DND-41 (cell line): ENCODE results near the gene TPPP.

Experiments
- EZH2 ChIP-seq: IDR thresholded peaks from 3 replicates; pipeline ENCODE4 v1.6.1; 2012; ENCODE audit warnings: borderline replicate concordance, low read depth, mild to moderate bottlenecking, moderate library complexity, low read length, inconsistent platforms; ENCODE audit not compliant: severe bottlenecking
- TF ChIP-seq, protein P1 (sequence below): IDR thresholded peaks from 2 replicates; pipeline ENCODE4 v1.5.1; 2012; ENCODE audit warnings: borderline replicate concordance, low read length, moderate library complexity, mild to moderate bottlenecking; ENCODE audit not compliant: poor library complexity, severe bottlenecking; ENCODE audit errors: extremely low read depth

DNA sequence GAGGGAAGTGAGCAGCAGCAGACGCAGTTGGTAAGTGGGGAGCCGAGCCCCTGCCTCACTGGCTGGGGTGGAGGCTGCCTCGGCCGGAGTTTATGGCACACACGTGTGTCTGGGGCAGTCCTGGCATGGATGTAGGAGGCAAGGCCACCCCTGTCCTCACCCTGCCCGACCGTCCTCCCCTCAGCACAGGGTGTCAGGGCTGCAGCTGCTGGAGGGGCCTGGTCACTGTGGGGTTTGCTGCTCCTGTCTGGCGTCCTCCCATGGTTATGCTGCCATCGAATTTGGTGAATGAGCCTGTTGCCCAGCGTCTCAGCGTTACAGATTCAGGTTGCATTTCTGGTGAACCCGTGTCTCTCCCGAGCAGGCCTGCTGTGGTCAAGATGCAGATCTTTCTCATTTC, 48.6 kb downstream of the TPPP start:
- TF ChIP-seq EZH2: no peak
- TF ChIP-seq, protein P1, sequence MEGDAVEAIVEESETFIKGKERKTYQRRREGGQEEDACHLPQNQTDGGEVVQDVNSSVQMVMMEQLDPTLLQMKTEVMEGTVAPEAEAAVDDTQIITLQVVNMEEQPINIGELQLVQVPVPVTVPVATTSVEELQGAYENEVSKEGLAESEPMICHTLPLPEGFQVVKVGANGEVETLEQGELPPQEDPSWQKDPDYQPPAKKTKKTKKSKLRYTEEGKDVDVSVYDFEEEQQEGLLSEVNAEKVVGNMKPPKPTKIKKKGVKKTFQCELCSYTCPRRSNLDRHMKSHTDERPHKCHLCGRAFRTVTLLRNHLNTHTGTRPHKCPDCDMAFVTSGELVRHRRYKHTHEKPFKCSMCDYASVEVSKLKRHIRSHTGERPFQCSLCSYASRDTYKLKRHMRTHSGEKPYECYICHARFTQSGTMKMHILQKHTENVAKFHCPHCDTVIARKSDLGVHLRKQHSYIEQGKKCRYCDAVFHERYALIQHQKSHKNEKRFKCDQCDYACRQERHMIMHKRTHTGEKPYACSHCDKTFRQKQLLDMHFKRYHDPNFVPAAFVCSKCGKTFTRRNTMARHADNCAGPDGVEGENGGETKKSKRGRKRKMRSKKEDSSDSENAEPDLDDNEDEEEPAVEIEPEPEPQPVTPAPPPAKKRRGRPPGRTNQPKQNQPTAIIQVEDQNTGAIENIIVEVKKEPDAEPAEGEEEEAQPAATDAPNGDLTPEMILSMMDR: no peak
